Measurements from ENCODE around the gene CA7.
A peak's percentile ranks its signal among the peaks of the same experiment; 100 is the strongest.

The CA7 gene

DNA sequence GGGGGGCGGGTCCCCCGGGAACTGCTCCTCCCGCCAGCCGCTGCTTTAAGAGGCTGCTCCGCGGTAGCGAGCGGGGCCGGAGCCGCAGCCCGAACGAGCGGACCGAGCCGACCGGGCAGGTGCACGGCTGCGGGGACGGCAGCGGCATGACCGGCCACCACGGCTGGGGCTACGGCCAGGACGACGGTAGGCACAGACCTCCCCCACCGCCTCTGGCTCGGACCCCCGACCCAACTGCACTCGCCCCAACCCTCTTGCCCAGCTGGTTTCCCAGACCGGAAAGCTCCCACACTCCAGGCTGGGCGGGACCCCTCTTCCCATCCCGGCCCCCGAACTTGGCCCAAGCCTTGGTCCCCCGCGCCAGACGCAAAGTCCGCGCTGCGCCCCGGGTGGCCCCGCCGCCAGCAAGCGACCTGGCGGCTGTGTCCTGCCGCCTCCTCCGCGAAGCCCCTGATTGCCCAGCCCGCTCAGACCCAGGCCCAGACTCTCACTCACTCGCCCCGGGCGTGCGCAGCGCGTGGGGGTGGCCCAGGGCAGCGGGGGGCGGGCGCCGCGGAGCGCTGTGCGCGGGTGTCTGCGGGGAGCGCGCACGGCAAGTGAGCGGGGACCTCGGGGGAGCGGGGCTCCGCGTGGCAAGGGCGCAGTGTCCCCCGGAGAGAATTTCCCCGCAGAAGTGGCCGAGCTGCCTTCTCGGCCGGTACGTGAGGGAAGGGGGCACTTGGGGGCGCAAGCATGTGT is at the start of gene CA7:
CA7 (plus strand) TSS at position 73 of the 738 bp plus-strand sequence; CDS start at position 147, 74 bp downstream.
- DNase-seq = no peak

- DNase-seq = no peak
These were observed 46.1 kb upstream of the CA7 start for GRCh38 chr16:66798161-66798560.

DNA sequence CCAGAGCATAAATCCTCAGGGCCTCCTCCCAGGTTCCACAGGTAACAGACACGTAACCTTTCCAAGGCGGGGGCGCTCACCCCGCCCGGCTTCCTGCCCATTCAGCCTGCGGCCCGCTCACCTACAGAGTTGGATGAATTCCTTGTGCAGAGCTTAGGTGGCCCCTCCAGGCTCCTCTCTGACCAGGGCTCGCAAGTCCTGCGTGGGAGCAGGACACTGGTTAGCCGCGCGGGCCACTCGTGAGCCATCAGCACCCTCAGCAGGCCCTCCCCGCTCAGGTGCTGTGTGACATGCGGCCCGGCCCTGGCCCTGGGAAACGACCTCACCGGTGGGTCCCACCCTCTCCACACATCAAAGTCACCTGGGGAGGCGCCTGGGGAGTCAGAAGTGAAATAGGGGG is 43.4 kb upstream of the CA7 start:
- DNase-seq = no peak

DNA sequence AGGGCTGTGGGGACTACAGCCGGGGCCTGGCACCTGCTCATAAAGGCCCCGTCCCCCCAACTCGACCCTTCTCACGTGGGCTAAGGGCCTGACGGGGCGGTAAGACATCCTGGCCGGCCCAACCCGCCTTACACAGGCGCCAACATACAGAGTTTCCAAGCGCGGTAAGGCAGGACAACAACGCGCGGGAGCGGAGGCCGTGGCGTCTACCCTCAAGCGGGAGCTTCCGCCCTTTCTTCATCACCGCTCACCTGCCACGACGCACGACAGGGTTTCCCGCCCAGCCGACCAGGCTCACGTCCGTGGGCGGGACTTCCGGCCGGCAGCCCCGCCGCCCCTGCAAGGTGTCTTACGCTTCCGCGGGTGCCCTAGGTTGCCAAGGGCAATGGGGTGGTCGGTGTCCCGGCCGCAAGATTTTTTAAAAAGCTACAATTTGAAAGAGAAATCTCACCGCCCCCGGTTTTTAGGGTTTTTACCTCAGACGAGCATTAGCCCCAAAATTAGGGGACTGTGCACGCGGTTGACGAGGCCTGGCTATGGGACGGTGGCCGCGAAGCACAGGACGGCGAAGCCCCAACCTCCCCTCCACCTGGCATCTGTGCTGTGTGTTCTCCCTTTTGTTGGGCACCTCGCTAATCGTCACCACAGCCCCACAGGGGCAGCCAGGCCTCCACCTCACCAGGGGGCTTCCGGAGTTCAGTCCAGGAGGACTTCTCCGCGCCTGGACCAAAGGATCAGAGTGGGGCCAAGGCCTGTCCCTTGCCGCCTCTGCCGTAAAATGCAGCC is 42.7 kb upstream of the CA7 start, which contains the start of gene TERB1:
TERB1 (minus strand) TSS at position 265 of the 786 bp plus-strand sequence. CDS start 4,786 bp downstream, outside the sequence.
- no peak for DNase-seq

GRCh38 chr16:66802159-66802558 is 42.1 kb upstream of the CA7 start:
- no peak for DNase-seq

DNA sequence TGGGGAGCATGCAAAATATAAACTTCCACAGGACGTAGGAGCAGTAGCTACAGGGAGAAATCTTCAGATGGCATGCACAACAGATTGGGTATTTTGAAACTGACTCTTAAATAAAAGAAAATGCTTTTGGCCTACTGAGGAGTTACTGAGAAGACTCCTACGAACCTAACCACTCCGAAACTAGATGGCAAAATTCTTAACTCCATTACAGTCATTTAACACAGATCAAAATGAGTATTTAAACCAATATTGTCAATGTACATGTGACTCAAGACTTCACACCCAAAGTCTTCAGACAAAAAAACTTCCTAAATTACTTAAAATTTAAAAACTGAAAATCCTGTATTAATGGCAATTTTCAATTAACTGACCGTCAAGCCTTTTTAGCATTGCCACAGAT is 34.4 kb upstream of the CA7 start:
- no peak for DNase-seq

- no peak for DNase-seq
These were observed 33.8 kb upstream of the CA7 start for GRCh38 chr16:66810391-66810790.

- no peak for DNase-seq
These were observed 33.2 kb upstream of the CA7 start for GRCh38 chr16:66811043-66811442.

- no peak for DNase-seq
These were observed 29.5 kb upstream of the CA7 start for GRCh38 chr16:66814734-66815133.

DNA sequence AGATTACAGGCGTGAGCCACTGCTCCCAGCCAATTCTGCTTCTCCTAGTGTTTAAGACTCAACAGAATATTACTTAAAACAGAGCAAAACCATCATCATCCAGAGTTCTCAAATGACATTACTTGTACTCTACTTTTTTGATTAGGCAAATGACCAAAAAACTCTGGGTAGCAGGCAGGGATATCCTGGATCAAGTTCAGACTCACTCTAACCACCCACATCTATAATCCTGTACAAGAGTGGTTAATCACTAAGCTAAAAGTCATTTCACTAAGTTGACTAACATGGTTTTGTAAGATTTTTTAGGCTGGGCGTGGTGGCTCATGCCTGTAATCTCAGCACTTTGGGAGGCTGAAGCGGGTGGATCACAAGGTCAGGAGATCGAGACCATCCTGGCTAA is 20.2 kb upstream of the CA7 start:
- DNase-seq = no peak

- DNase-seq = peak; percentile 93
These were observed 13.5 kb upstream of the CA7 start, which contains the start of gene NAE1 for GRCh38 chr16:66830422-66831404. TSS of gene NAE1 (minus strand) at chr16:66830976. CDS start at chr16:66830899, 77 bp downstream.

DNA sequence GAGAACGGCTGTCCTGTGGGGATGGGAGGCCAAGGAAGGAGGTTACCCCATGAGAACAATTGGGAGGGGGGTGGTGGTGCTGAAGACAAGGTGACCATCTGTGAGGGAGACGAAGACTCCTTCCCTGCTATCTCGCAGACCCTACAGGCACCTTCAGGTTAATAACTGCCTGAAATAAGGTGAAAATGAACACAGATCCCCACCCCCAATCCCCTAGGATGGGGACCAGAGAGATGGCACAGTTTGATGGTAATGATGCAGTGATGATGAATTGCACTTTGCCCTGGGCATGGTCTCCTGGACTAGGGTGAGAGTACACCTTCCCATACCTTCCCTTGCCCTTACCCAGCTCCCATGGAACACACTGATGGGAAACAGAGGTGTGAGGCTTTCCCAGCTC is 12.0 kb upstream of the CA7 start:
- no peak for DNase-seq

- DNase-seq = no peak
These were observed 11.4 kb upstream of the CA7 start for GRCh38 chr16:66832661-66833305.

DNA sequence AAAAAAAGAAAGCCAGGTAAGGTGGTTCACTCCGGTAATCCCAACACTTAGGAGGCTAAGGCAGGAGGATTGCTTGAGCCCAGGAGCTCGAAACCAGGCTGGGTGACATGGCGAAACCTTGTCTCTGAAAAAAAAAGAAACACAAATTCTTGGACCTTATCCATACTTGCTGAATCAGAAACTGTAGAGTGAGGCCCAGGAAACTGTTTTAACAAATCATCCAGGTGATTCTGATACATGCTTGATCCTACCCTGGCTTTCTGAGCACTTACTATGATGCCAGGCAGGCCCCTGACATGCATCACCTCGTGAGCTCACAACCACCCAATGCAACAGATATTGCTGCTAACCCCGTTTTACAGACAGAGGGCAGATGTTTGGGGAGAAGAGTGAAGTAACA is 9.5 kb upstream of the CA7 start:
- no peak for DNase-seq

- no peak for DNase-seq
These were observed 3.3 kb upstream of the CA7 start for GRCh38 chr16:66840883-66841282.

DNA sequence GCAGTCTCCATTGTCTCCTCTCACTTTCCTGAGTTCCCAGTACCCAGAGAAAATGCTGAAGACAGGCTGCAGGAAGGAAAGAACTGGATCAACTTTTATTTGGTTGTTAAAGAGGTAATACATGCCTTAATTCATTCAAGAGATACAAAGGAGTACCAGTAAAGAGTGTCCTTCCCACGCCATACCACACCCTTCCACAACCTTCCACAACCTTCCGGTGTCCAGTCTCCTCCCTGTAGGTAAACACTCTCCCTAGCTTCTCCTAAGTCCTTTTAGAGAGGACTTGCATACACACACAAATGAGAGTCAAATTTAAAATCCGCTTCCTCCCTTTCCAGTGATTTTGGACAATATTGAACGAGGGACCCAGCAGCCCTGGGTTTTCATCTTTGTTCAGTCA is 2.8 kb upstream of the CA7 start:
- DNase-seq = no peak

- no peak for DNase-seq
These were observed 1.4 kb upstream of the CA7 start for GRCh38 chr16:66842765-66843164.

- DNase-seq = no peak
These were observed 1.0 kb upstream of the CA7 start for GRCh38 chr16:66843191-66843590.

GRCh38 chr16:66844009-66844341 is 239 bp upstream of the CA7 start:
- no peak for DNase-seq

- no peak for DNase-seq
These were observed 831 bp downstream of the CA7 start for GRCh38 chr16:66845080-66845410.

GRCh38 chr16:66845791-66846221 is 1.6 kb downstream of the CA7 start:
- no peak for DNase-seq

GRCh38 chr16:66846266-66846665 is 2.1 kb downstream of the CA7 start:
- no peak for DNase-seq

DNA sequence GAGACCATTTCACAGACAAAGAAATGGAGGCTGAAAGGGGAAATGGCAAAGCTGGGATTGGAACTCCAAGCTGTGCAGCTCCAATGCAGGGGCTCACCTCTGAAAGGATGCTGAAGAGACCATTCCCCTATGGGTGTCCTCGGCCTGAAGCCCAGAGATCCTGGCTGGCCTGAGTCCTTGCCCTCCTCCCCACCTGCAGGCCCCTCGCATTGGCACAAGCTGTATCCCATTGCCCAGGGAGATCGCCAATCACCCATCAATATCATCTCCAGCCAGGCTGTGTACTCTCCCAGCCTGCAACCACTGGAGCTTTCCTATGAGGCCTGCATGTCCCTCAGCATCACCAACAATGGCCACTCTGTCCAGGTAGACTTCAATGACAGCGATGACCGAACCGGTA is 2.6 kb downstream of the CA7 start:
- no peak for DNase-seq

All from right hindlimb (tissue), 1 donor.